ENCODE measurements around the gene USP47. TPM values are rescaled to one million over a fixed set of nuclear protein-coding genes. Genes with fewer than 3 reads are reported as not detected.

The USP47 gene
- total RNA-seq, 1 donor = 169 TPM

DNA sequence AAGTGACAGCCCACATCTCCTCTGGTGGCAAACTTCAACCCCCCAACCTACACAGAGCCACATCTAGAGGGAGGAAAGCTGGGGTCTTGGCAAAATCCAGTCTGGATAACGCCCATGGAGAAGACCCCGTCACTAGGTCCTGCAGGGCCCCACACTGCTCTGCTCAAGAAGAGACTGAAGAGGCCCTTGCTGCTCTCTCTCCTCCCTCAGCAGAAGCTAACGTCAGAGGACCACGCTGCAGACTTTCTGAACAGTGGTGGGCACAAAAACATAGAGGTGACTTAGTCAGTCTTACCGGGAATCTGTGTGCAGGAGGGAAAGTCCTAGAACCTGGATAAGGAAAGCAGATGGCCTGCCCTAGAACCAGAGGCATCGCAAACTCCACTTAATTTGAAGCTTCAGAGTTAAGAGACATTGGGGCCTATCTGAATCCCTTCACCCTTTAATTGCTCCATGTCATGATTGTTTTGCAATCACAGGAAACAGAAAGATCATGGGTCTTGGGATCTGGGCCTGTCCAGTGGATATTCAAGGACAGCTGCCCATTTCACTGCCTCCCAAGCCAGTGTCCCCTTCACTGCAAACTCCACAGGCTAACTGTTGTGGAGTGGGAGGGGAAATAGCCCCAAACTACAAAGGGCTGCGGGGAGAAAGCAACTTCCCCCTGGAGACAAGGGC, 164.9 kb downstream of the USP47 start:
- H3K4me1 ChIP-seq (ENCODE audit: insufficient read depth, low read length) = peaks cover 4% of the 10 kb centered on the region
- H3K27me3 ChIP-seq (ENCODE audit: insufficient read depth, low read length) = peaks cover 67% of the 10 kb centered on the region

GRCh38 chr11:12007230-12007593, 165.4 kb downstream of the USP47 start:
- no peaks in the 10 kb centered on the region for H3K9me3 ChIP-seq (ENCODE audit: low read depth, low read length)
- H3K4me1 ChIP-seq (ENCODE audit: insufficient read depth, low read length) = peaks cover 4% of the 10 kb centered on the region
- peaks cover 72% of the 10 kb centered on the region for H3K27me3 ChIP-seq (ENCODE audit: insufficient read depth, low read length)
- H3K4me3 ChIP-seq (ENCODE audit: low read length) = no peak overlapping the region

More for the DNA sequence above, 164.9 kb downstream of the USP47 start:
- H3K9me3 ChIP-seq (ENCODE audit: low read depth, low read length) = no peaks in the 10 kb centered on the region
- no peak overlapping the region for H3K4me3 ChIP-seq (ENCODE audit: low read length)

GRCh38 chr11:12007769-12008737, 166.3 kb downstream of the USP47 start, which contains the start of gene DKK3:
TSS of gene DKK3 (minus strand) at chr11:12008626. CDS start at chr11:12008582, 44 bp downstream.
- Histone ChIP-seq H3K27me3 (ENCODE audit: insufficient read depth, low read length) (peaks cover 77% of the 10 kb centered on the region), H3K4me3 (ENCODE audit: low read length) (no peak within 1 kb of the TSS), H3K4me1 (ENCODE audit: insufficient read depth, low read length) (peaks cover 4% of the 10 kb centered on the region), H3K9me3 (ENCODE audit: low read depth, low read length) (no peaks in the 10 kb centered on the region)

Other genes with a start within 250 kb of the USP47 start
- 0.21 TPM for gene GALNT18, start 220.0 kb upstream of the USP47 start, total RNA-seq
- gene DKK3, start 166.7 kb downstream of the USP47 start, total RNA-seq = 0.73 TPM